Activated CD4-positive, alpha-beta T cell treated with anti-CD3 and anti-CD28 coated beads, Interleukin-2, amount 50 U/mL, for 16 hours (primary cell): ENCODE results near the gene LARP7.
"Not testable (repeated sequence)": the region's sequence is repeated elsewhere in the genome, so short reads cannot be mapped to it uniquely, and the experiment has no call there.

Experiments
- DNase-seq: peaks from one replicate; pipeline ENCODE4 v3.0.0-alpha.2; 2020

LARP7 gene

DNA sequence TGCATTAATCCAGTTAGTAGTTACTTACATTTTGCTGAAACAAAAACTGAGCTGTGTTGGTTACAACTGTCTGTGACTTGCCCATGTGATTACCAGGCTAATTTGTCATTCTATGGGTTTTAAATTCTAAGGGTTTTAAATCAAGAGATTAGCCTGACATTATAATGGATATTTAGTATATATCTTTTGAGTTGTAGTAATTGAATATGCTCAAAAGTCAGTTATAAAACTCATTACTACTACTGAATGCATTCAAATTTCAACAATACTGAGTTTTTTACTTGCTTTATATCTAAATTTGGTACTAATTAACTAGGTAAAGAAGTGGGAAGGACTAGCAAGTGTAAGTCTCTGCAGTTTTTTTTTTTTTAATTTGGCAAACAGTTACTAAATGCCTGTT lies 14.7 kb downstream of the LARP7 start:
- DNase-seq = no peak

DNA sequence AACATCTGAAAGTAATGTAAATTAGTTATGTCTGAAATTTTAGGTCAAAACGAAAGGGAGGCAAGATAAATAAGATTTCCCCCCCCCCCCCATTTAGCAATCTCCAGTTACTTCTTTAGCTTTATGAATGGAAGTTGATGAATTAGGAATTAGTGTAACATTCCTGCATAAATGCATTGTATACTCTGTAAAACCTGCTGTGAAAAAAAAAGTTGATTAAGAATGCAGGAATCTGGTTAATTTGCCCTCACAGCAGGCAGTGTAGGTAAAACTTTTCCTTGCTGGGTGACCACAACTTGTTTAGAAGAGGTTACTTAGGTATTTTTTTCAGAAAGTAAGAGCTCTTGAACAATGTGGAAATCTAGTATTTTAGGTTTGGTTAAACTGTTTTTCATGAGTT lies 15.3 kb downstream of the LARP7 start:
- no peak for DNase-seq

DNA sequence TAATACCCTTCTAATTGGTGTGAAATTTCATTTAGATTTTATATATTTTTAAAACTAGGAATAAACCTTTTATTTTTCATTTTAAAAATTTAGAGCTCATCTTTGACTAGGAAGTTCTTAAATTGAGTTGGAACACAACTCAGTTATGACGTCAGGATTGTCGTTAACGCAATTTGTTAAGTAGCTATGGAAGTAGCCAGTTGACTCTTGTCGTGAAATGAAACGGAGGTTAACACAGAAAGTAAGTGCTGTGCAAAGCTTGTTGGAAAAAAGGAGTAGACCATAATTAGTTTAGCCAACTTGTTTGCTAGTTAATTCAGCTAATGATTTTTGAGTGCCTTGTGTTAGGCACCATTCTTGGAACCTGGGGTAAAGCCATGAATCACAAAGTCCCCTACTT lies 18.3 kb downstream of the LARP7 start:
- no peak for DNase-seq

DNA sequence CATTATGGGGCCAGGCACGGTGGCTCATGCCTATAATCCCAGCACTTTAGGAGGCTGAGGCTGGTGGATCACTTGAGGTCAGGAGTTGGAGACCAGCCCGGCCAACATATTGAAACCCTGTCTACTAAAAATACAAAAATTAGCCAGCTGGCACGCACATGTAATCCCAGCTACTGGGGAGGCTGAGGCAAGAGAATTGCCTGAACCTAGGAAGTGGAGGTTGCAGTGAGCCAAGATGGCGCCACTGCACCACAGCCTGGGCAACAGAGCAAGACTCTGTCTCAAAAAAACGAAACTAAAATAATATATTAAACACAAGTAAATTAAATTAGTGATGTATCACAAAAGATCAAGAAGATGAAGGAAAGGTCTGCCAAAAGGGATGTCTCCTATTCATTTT lies 19.2 kb downstream of the LARP7 start:
- not testable (repeated sequence) for DNase-seq

DNA sequence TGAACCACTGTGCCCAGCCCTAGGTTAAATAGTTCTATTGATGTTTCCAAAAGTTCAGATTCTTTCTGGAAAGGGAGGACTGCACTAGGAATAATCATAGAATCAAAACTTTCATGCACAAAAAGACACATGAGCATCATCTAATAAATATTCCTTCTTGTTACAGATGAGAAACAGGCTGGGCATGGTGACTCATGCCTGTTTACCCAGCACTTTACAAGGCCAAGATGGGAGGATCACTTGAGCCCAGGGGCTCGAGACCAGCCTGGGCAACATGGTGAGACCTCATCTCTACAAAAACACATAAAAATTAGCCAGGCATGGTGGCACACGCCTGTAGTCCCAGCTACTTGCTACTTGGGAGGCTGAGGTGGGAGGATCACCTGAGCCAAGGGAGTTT lies 27.7 kb downstream of the LARP7 start:
- DNase-seq = no peak

DNA sequence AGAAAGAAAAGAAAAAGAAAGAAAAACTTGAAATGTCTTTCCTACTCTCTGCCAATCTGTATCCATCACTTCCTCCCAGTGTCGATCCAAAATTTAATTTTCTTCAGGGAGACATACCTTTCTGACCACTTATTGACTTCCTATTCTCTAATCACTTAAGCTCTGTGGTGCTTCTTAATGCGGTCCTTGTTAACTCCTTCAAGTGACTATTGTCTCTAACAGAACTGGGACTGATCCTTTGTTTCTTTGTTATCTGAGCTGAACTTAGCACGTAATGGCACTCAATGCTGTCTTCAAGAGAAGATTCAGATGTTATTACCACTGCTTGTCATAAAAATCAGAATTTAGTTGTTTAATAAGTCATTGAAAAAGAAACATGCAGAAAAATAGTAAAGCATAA lies 31.2 kb downstream of the LARP7 start:
- no peak for DNase-seq

DNA sequence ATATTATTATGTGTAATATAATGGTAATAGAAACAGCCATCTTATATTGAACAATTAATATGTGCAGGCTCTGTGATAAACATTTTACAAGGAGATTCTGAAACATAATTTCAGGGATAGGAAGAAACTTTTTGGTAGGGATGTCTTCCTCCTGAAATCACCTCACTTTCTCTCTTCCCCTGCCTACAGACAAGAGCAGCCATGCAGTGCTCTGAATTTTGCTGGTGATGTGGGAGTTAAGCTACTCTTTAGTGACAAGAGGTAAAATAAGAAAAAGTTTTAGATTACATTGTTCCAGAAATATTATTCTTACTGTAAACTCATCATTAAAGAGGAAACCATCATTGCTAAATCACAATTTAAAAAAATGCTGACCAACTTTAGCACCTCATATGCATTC lies 36.1 kb downstream of the LARP7 start:
- no peak for DNase-seq

DNA sequence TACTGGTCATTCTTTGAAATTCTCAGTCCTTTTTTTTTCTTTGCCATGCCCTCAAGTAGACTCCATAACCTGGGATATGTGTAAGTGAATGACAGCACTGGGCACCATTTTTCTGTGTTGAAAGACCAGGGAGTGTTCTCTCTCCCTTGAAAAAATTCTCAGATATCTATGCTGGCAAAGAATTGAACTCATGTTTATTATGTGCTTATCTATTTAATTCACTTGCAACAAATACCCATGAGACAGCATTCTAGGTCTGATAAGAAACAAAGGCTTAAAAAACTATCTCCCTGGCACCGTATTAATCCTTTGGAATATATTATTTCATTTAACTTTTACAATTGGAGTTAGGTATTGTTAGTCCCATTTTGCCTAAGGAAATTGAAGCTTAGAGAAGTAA lies 36.7 kb downstream of the LARP7 start:
- no peak for DNase-seq

DNA sequence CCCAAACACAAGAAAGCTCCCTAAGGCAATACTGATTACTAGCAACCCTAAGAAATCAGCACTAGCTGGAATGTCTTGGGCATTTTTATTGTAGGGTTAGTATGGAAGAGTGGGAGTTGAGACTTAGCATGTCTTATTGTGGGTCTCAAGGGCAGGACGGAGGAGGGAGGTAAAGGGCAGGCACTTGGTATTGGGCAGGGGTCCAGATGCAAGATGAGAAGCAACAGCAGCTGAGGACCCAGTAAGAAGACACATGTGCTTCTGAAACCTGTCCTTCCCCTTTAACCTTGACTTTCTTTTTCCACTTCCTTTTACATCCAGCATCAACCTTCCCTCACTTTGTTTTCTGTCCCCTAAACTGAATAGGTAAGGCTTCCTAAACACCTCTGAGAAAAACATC lies 37.4 kb downstream of the LARP7 start:
- DNase-seq = no peak

DNA sequence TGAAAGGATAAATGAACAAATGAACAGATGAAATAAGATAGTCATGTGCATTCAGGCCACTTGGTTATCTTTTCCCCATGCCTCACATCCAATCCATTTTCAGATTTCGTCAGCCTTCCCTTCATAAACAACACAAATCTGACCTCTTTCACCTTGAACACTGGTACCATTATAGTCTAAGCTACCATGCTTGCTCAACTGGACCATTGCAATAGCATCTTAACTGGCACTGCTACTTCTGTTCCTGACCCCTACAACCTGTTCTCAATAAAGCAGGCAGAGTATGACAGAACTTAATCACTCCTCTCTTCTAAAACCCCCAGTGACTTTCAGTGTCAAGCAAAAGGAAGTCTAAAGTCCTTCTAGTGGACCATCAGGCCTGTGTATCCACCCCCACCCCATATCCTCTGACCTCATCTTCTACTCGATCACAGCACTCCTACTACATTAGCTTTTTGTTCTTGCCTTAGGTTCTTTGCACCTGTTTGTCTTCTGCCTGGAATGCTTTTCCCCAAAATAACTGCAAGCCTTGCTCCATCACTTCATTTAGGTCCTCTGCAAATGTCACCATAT lies 40.7 kb downstream of the LARP7 start:
- DNase-seq = no peak

DNA sequence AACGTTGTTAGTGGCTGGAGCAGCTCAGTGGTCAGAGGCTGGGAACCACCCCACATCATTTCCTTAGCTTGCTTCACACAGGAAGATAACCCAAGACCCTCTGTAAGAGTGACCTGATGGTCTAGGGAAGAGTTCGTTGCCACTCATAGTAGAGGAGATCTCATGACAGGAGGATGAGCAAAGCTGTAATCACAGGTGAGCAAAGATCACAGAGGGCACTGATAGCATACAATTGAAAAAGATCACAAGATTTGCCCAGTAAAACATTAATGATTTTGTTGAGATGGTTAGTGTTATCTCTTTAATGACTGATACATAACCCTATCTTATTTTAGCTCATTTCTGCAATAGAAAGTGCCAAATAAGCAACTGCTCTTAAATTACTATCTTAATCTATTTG lies 44.1 kb downstream of the LARP7 start:
- DNase-seq = no peak

DNA sequence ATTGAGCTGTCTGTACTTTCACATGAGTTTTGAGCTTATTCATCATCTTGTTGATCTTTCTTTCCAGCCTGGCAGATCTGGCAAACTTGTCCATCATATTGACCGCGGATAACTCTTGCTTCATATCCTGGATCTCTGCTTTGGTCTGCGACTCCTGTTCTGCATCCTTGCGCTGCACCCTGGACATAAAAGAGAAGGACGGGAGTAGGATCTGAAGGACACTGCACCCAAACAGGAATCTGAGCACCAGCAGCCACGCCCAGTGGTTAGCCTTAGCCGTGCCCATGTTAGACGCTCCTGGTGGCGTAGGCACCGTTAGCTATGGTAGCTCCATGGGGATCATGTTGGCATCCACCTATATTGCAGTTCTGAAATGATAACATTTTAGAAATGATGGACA lies 56.6 kb downstream of the LARP7 start:
- no peak for DNase-seq

DNA sequence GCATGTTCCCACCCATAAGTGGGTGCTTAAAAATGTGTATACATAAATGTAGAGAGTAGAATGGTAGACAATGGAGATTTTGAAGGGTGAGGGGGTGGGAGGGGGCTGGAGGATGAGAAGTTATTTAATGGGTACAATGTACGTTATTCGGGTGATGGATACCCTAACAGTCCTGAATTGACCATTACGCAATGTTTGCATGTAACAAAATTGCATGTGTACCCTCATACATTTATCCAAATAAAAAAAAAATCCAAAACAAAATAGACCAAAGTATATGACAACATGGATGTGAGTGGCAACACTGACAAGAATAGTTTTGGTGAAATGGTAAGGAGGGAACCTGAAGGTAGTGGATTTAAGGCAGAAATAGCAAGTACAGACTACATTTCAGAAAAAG lies 63.7 kb downstream of the LARP7 start:
- no peak for DNase-seq

DNA sequence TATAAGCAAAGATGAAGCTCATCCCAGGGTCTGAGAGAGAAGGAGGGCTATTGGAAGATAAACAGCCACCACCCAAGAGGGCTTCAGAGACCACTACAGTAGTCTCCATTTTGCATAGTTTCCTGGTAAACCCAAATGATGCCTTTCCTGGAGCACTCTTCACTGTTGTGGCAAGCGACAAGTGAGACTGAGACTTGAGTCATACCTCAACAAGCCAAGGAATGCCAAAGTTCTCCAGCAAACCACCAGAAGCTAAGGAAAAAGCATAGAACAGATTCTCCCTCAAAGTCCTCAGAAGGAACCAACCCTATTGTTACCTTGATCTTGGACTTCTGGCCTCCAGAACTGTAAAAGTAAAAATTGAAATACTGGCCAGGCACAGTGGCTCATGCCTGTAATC lies 65.9 kb downstream of the LARP7 start:
- no peak for DNase-seq

DNA sequence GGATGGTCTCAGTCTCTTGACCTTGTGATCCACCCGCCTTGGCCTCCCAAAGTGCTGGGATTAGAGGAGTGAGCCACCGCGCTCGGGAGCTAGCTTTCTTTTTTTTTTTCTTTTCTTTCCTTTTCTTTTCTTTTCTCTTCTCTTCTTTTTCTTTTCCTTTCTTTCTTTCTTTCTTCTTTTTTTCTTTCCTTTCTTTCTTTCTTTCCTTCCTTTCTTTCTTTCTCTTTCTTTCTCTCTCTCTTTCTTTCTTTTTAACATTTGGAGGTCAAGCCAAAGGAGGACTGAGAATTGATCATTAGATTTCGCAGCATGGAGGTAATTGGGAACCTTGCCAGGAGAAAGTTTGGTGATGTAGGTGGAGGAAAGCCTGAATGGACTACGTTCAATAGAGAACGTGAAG lies 67.4 kb downstream of the LARP7 start:
- no peak for DNase-seq

DNA sequence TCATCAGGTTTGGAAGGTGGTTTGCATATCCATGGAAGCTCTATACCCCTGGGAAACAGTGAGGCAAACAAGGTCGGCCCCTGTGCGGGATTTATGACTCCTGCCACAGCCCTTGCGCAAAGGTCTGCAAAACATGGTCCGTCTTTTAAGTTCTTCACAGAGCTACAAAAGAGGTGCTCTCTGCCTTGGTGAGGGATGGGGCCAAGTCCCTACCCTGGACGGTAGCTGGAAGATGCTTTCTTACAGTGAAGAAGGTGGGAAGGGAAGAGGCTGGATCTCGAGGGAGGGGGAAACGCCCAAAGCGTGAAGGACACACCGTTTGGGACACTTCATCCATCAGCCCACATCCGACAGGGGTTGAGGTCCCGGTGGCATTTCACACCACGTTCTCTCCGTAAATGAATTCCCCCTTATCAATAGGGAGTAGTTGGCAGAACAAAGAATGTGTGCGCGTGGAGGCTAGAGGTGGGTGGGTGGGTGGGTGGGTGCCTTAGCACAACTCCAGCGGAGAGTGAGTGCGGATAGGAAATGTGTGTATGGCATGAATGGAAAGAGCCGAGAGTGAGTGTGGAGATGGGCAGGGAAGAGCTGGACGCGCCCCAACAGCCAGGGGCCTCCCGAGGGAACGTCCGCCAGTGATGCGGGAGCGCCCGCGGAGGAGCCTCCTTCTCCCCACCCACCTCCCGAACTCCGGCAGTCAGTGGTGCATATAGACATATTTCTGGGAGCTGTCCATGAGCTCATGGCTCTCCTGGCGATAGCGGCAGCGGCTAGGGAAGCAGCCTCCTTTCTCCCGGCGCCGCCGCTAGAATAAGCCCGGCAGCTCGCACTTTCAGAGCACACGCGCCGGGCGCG lies 68.3 kb downstream of the LARP7 start:
- no peak for DNase-seq

DNA sequence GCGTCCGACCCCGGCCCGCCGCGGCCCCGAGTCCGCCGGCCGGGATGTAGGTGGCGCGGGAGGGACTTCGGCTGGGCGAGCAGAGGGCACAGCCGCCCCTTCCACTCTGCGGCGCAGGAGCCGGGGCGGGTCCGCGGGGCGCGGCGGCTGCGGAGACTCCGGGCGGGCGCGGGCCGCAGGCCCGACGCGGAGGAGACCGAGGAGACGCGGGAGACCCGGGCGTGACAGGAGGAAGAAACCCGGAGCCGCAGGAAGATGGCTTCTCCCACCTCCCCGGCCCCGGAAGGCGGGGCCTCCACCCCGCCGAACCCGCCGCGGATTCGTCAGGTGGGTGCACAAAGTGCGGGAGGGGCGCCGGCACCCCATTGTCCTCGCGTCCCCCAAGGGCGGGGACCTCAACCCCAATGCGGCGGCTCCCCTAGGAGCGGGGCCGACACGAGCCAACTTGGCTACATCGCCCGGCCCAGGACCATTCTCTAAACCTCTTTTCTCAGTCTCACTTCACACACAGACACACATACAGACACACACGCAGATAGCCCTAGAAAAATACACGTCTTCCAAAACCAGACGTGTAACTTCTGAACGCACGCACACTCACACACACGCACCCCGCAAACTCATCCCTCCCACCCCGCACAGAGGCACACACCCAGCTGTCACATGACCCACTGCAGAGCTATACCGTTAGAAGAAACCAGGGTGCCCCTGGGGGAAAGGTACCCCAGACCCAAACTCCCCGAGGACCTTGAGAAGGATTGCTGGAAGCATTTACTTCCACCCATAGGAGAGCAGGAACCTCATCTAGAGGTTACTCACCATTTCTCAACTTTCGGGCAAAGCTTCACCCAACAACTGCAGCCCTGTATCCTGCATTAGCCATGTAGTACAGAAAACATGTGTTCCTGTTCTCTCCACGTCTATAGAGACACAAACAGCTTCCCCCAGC lies 69.2 kb downstream of the LARP7 start:
- peak; percentile 40 for DNase-seq

DNA sequence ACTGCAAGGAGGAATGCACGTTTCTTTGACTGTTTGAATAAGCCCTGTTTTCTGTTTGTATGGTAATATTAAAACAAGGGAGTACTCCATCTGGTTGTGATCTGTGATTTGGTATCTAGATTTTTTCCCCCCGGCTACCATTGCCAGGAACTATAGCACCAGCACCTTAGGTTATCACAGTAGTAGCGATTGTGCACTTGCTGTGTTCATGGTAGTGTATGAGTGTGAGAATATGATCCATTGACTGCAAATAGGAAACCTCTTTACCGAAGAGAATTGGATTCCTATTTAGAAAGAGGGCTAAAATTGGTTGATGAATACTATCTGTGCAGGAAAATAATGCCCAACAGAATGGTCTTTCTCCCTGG lies 69.9 kb downstream of the LARP7 start:
- no peak for DNase-seq
